KMS-11 (cell line): Measurements from ENCODE around the gene PTTG2.

Experiments used
- H2AFZ ChIP-seq: fragments of 200-600 bp; sonication (generic); 2 replicates; pipeline ENCODE4 v1.6.1; 2016; ENCODE audit warnings: antibody characterized with exemption, mixed run types, low read depth
- H3K27ac ChIP-seq: fragments of 200-600 bp; sonication (generic); 2 replicates; pipeline ENCODE4 v1.6.1; 2016; ENCODE audit warnings: mild to moderate bottlenecking, mixed run types
- H3K27me3 ChIP-seq: fragments of 200-600 bp; sonication (generic); 2 replicates; pipeline ENCODE4 v1.6.1; 2017; ENCODE audit warnings: mild to moderate bottlenecking, low read depth, mixed run types, moderate library complexity; ENCODE audit not compliant: insufficient read depth
- H3K36me3 ChIP-seq: fragments of 200-600 bp; sonication (generic); 2 replicates; pipeline ENCODE4 v1.6.1; 2017; ENCODE audit warnings: mild to moderate bottlenecking, mixed run types; ENCODE audit not compliant: insufficient read depth
- H3K4me1 ChIP-seq: fragments of 200-600 bp; sonication (generic); 2 replicates; pipeline ENCODE4 v1.6.1; 2016; ENCODE audit warnings: mild to moderate bottlenecking, low read depth, mixed run types; ENCODE audit not compliant: poor library complexity, severe bottlenecking
- H3K4me2 ChIP-seq: fragments of 200-600 bp; sonication (generic); 2 replicates; pipeline ENCODE4 v1.7.0; 2016; ENCODE audit warnings: mild to moderate bottlenecking, mixed run types
- H3K4me3 ChIP-seq: fragments of 200-600 bp; sonication (generic); IDR thresholded peaks from 2 replicates; pipeline ENCODE4 v1.6.1; 2017; ENCODE audit warnings: low read depth, low read length, mixed read lengths; ENCODE audit not compliant: insufficient read depth
- H3K79me2 ChIP-seq: fragments of 200-600 bp; sonication (generic); 2 replicates; pipeline ENCODE4 v1.6.1; 2016; ENCODE audit warnings: low read depth, mixed run types; ENCODE audit not compliant: insufficient read depth
- H3K9ac ChIP-seq: fragments of 200-600 bp; sonication (generic); 2 replicates; pipeline ENCODE4 v1.6.1; 2016; ENCODE audit warnings: mild to moderate bottlenecking, mixed run types
- H4K20me1 ChIP-seq: fragments of 200-600 bp; sonication (generic); 2 replicates; pipeline ENCODE4 v1.6.1; 2016; ENCODE audit warnings: mild to moderate bottlenecking, mixed run types; ENCODE audit not compliant: insufficient read depth
- TF ChIP-seq, protein P1 (sequence below): fragments of 200-600 bp; sonication (generic); conservative IDR thresholded peaks from 2 replicates; pipeline ENCODE4 v1.6.1; 2017; ENCODE audit warnings: low read depth, mild to moderate bottlenecking, antibody characterized with exemption, low read length, moderate library complexity, mixed read lengths

Gene PTTG2

DNA sequence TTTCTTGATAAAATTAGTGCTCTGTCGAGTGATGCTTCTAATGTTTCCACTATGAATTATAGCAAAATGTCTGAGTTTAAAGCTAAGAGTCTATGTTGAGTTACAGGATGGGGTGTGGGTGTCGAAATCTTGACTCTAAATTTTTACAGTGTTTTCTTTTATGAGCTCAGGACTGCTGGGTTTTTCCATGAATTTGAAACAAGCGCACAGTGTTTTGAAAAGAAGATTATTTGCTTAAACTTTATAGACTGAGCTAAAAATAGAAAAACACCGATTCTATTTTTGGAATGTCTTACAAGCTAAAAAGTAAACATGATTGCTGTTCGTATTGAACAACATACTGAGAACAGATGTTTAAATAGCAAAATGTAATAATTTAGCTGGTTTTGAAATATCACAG, 7.5 kb downstream of the PTTG2 start:
- H3K9ac ChIP-seq, result no peak overlapping the region
- H4K20me1 ChIP-seq, result no peaks in the 10 kb centered on the region
- no peak overlapping the region for H3K4me2 ChIP-seq
- no peak overlapping the region for H3K27ac ChIP-seq
- no peak overlapping the region for H3K4me3 ChIP-seq
- no peak overlapping the region for H2AFZ ChIP-seq
- TF ChIP-seq, protein P1, sequence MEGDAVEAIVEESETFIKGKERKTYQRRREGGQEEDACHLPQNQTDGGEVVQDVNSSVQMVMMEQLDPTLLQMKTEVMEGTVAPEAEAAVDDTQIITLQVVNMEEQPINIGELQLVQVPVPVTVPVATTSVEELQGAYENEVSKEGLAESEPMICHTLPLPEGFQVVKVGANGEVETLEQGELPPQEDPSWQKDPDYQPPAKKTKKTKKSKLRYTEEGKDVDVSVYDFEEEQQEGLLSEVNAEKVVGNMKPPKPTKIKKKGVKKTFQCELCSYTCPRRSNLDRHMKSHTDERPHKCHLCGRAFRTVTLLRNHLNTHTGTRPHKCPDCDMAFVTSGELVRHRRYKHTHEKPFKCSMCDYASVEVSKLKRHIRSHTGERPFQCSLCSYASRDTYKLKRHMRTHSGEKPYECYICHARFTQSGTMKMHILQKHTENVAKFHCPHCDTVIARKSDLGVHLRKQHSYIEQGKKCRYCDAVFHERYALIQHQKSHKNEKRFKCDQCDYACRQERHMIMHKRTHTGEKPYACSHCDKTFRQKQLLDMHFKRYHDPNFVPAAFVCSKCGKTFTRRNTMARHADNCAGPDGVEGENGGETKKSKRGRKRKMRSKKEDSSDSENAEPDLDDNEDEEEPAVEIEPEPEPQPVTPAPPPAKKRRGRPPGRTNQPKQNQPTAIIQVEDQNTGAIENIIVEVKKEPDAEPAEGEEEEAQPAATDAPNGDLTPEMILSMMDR, result no peak
- H3K36me3 ChIP-seq, result no peaks in the 10 kb centered on the region
- no peaks in the 10 kb centered on the region for H3K79me2 ChIP-seq
- H3K27me3 ChIP-seq, result no peaks in the 10 kb centered on the region
- H3K4me1 ChIP-seq, result peaks cover 13% of the 10 kb centered on the region

- H3K4me1 ChIP-seq, result peaks cover 13% of the 10 kb centered on the region
- no peak overlapping the region for H3K4me3 ChIP-seq
- H3K4me2 ChIP-seq, result no peak overlapping the region
- no peak overlapping the region for H3K27ac ChIP-seq
- TF ChIP-seq, protein P1, result no peak
- H4K20me1 ChIP-seq, result no peaks in the 10 kb centered on the region
- H2AFZ ChIP-seq, result no peak overlapping the region
- H3K27me3 ChIP-seq, result no peaks in the 10 kb centered on the region
- H3K79me2 ChIP-seq, result no peaks in the 10 kb centered on the region
- no peak overlapping the region for H3K9ac ChIP-seq
- no peaks in the 10 kb centered on the region for H3K36me3 ChIP-seq
Measured at GRCh38 chr4:37968747-37969146, 8.5 kb downstream of the PTTG2 start.

DNA sequence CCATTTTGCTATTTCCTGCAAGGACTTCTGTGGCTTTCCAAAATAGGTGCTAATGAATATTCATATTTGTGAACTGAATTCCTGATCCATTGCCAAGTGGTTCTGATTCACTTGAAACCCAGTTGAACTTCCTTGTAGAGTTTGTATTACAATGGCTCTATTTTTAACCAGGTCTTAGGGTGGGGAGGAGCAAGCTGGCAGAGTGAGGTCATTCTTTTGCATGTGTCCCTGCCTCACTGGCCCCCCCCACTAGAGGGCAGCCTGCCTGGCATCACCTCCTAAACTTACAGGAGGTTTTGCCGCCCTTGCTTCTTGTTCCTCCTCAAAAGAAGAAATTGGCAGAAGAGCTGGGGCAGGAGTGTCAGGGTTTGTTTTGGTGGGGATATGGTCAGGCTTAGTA, 10.5 kb downstream of the PTTG2 start:
- Histone ChIP-seq H3K36me3 (no peaks in the 10 kb centered on the region), H3K27ac (no peak overlapping the region), H3K4me1 (peaks cover 5% of the 10 kb centered on the region), H3K9ac (no peak overlapping the region), H3K4me2 (no peak overlapping the region), H3K79me2 (no peaks in the 10 kb centered on the region), H2AFZ (no peak overlapping the region), H4K20me1 (no peaks in the 10 kb centered on the region), H3K4me3 (no peak overlapping the region), H3K27me3 (no peaks in the 10 kb centered on the region)
- TF ChIP-seq, protein P1, result peak; percentile 66

DNA sequence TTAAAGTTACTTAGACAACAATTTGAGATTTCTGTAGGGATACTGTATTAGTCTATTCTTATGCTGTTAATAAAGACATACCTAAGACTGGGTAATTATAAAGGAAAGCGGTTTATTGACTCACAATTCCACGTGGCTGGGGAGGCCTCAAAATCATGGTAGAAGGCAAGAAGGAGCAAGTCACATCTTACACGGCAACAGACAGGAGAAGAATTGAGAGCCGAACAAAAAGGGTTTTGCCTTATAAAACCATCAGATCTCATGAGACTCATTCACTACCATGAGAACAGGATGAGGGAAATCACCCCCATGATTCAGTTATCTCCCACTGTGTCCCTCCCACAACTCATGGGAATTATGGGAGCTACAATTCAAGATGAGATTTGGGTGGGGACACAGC, 11.0 kb downstream of the PTTG2 start:
- Histone ChIP-seq H3K27ac (no peak overlapping the region), H3K4me3 (no peak overlapping the region), H4K20me1 (no peaks in the 10 kb centered on the region), H3K79me2 (no peaks in the 10 kb centered on the region), H3K27me3 (no peaks in the 10 kb centered on the region), H3K4me2 (no peak overlapping the region), H2AFZ (no peak overlapping the region), H3K4me1 (peaks cover 5% of the 10 kb centered on the region), H3K36me3 (no peaks in the 10 kb centered on the region), H3K9ac (no peak overlapping the region)
- TF ChIP-seq, protein P1, result no peak
